Left renal cortex interstitium (tissue), 4 donors: Measurements from ENCODE around the gene PLEKHA8. TPM values are rescaled to one million over a fixed set of nuclear protein-coding genes. Genes with fewer than 3 reads are reported as not detected.

Experiments used
- DNase-seq, 4 donors: peaks; one replicate each; pipeline ENCODE4 v3.0.0-alpha.2; 2013; ENCODE audit warnings: low read depth in 4 of 4, low spot score in 2 of 4, missing footprints in 1 of 4
- polyA plus RNA-seq, 4 donors: library from polyadenylated mRNA; unstranded; fragments of 120-200 nt; gene quantifications; one replicate each; pipeline ENCODE4 v1.2.1, GENCODE V29; 2013; ENCODE audit not compliant: insufficient read length in 4 of 4

Gene PLEKHA8
- polyA plus RNA-seq, 4 donors = 15.1 to 20.5 (median 17.7) TPM

DNA sequence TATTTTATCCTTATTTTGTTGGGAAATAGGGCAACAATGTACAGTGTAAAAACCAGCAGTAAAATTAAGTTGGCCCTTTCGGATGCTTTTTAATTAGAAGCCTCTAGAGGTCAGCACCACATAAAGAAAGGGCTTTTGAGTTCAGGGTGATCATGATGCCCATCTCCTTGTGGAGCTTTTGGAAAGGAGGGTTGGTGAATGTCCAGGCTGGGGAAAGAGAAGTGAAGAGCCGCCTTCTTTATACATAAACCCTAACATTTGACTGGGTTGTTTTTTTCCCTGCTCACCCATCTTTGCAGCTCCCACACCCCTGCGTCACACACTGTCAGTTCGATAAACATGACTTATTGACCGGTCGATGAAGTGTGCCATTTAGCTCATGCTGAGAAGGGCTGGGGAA is 136.4 kb downstream of the PLEKHA8 start:
- no peak for DNase-seq

- no peak for DNase-seq
Observed at GRCh38 chr7:30165590-30165989, 137.4 kb downstream of the PLEKHA8 start.

GRCh38 chr7:30166155-30166840 is 138.1 kb downstream of the PLEKHA8 start:
- no peak for DNase-seq

GRCh38 chr7:30166841-30167235 is 138.6 kb downstream of the PLEKHA8 start:
- no peak for DNase-seq

DNA sequence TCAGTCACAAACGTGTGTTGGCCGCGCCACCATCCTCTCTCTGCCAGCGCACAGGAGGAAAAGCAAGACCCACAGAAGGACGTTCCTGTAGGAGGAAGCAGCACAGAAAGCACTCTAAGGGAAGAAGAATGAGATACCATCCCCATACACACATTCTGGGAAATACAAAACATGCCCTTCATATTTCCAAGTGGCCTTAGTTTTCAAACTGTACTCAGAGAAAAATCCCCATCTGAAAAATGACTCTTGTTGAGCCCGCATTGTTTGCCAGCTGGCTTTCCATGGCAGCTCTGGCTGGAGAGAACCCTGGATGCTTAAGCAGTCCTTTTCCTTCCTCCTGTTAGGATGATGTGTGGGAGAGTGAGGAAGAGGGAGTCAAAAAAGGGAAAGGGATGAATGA is 139.7 kb downstream of the PLEKHA8 start:
- no peak for DNase-seq

DNA sequence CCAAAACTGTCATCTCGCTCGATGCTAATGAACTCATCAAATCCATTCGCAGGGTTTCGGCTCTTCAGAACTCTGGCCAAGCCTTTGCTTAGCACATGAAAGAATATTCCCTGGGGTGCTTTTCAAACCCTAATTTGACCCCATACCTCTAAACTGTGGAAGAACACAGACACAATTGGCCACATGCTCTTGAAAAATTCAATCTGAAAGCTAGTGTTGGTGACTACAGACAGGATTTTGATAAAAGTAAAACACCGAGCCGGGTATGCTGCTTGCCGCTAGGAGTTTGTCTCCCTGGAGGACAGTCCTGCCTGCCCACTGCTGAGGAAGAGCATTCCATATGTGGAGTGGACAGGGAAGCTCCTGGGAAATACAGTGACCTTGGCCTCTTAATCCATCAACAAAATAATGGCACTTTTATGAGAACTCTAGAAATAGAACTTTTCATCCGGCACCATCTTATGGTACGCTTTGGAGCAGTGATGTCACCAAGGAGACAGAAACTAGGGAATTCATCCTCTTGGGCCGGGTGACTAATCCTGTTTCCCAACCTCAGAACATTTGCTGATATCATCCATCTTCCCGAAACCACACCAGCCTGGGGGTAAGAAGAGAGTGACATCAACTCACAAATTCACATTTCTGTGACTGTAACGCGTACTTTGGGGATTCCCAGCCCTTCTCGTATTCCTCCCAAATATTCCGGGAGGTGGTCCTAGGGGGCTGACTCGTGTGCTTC is 140.8 kb downstream of the PLEKHA8 start:
- DNase-seq = no peak

- no peak for DNase-seq
Observed at GRCh38 chr7:30169579-30169978, 141.4 kb downstream of the PLEKHA8 start.

- no peak for DNase-seq
Observed at GRCh38 chr7:30170476-30171205, 142.4 kb downstream of the PLEKHA8 start.

- DNase-seq = no peak
Observed at GRCh38 chr7:30171766-30172447, 143.7 kb downstream of the PLEKHA8 start.

DNA sequence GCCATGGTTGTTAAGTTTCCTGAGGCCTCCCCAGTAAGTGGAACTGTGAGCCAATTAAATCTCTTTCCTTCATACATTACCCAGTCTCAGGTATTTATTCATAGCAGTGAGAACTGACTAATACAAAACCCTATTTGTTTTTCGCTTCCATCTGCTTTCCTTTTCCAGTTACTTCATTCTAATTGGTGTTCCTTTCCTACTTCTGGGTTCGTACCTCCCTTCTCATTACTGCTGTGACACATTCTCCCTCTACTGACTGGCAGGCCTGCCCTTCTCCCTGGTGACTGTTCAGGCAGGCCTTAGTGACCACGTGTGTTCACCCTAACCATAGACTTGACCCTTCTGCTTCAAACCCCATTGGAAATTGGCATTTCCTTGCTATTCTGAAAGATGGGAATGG is 144.2 kb downstream of the PLEKHA8 start:
- DNase-seq = no peak

DNA sequence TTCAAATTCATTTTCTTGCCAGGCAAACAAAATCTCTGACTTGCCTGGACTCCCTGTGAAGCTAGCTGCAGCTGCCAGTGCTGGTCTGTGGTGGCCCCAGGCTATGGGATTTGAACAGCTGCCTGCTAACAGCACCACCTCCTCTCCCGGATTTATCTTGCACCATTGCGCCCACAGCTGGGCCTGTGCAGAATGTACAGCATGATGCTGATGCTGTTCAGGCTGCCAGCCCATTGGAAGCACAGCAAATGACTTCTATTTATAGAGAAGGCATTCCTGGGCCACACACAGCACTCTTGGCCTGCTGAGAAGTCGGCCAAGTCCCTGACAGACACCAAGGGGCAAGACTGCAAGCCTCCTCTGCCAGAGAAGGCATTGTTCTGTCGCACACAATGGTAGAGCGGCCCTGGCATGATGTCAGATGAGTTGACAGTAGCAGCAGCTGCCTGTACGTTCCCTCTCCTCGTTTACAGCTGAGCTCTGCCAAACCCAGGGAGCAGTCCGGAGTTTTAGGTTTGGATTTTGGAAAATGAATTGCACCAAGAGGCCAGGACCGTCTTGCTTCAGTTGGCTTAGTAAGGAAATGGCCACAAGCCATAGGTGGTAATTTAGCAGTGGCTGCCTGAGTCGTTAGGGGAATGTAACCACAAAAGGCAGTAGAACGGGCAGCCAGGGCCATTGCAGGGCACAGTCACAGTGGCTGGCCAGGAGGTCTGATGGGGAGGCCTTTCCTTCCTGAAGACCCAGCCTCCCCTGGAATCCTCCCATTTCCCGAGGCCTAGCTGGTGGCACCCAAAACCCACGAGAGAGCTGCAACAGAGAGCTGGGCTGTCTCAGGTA is 145.1 kb downstream of the PLEKHA8 start:
- DNase-seq = no peak

- no peak for DNase-seq
Observed at GRCh38 chr7:30175180-30175579, 147.0 kb downstream of the PLEKHA8 start.

GRCh38 chr7:30175636-30176147 is 147.5 kb downstream of the PLEKHA8 start:
- no peak for DNase-seq

GRCh38 chr7:30176463-30177109 is 148.4 kb downstream of the PLEKHA8 start:
- no peak for DNase-seq

GRCh38 chr7:30177186-30177585 is 149.0 kb downstream of the PLEKHA8 start:
- DNase-seq = no peak

- DNase-seq = no peak
Observed at GRCh38 chr7:30177965-30178364, 149.8 kb downstream of the PLEKHA8 start.

GRCh38 chr7:30178748-30179436 is 150.7 kb downstream of the PLEKHA8 start:
- no peak for DNase-seq
